GM19395 (cell line): ENCODE results near the gene NELFCD.
"Not testable (repeated sequence)": the region's sequence is repeated elsewhere in the genome, so short reads cannot be mapped to it uniquely, and the experiment has no call there.

Source experiments
- ATAC-seq: cut with Tn5 transposase; IDR thresholded peaks from one replicate; pipeline ENCODE4 v1.9.1; 2021; ENCODE audit warnings: mild to moderate bottlenecking, moderate library complexity; ENCODE audit not compliant: unreplicated experiment

The NELFCD gene

GRCh38 chr20:58980711-58981627, at the start of gene NELFCD:
TSS of gene NELFCD (plus strand) at chr20:58981256. CDS start at chr20:58981310, 54 bp downstream.
- ATAC-seq, result peak; percentile 66

GRCh38 chr20:58932170-58932569, 48.9 kb upstream of the NELFCD start:
- no peak for ATAC-seq

GRCh38 chr20:58938078-58938477, 43.0 kb upstream of the NELFCD start:
- ATAC-seq, result no peak

- ATAC-seq, result no peak
These were observed 42.5 kb upstream of the NELFCD start for GRCh38 chr20:58938541-58938940.

GRCh38 chr20:58941471-58941870, 39.6 kb upstream of the NELFCD start:
- ATAC-seq, result no peak

GRCh38 chr20:58942549-58942948, 38.5 kb upstream of the NELFCD start:
- no peak for ATAC-seq

- no peak for ATAC-seq
These were observed 36.4 kb upstream of the NELFCD start for GRCh38 chr20:58944610-58945009.

- no peak for ATAC-seq
These were observed 35.0 kb upstream of the NELFCD start for GRCh38 chr20:58945965-58946631.

GRCh38 chr20:58947797-58948388, 33.2 kb upstream of the NELFCD start:
- ATAC-seq, result not testable (repeated sequence)

- no peak for ATAC-seq
These were observed 30.5 kb upstream of the NELFCD start for GRCh38 chr20:58950603-58951002.

GRCh38 chr20:58953050-58953449, 28.0 kb upstream of the NELFCD start:
- no peak for ATAC-seq

GRCh38 chr20:58956078-58956477, 25.0 kb upstream of the NELFCD start:
- no peak for ATAC-seq

GRCh38 chr20:58959652-58960051, 21.4 kb upstream of the NELFCD start:
- no peak for ATAC-seq

- no peak for ATAC-seq
These were observed 17.9 kb upstream of the NELFCD start for GRCh38 chr20:58963060-58963584.

- not testable (repeated sequence) for ATAC-seq
These were observed 17.1 kb upstream of the NELFCD start for GRCh38 chr20:58963922-58964321.

- no peak for ATAC-seq
These were observed 15.6 kb upstream of the NELFCD start for GRCh38 chr20:58965270-58966064.

GRCh38 chr20:58967652-58968429, 13.2 kb upstream of the NELFCD start:
- no peak for ATAC-seq

- ATAC-seq, result no peak
These were observed 11.6 kb upstream of the NELFCD start for GRCh38 chr20:58969439-58969838.

- ATAC-seq, result no peak
These were observed 10.9 kb upstream of the NELFCD start for GRCh38 chr20:58970146-58970545.

GRCh38 chr20:58971429-58971828, 9.6 kb upstream of the NELFCD start:
- ATAC-seq, result no peak
